Left ventricle myocardium inferior (tissue), 1 donor: Measurements from ENCODE around the gene SLC31A1. TPM values are rescaled to one million over a fixed set of nuclear protein-coding genes. Genes with fewer than 3 reads are reported as not detected.
A peak's percentile ranks its signal among the peaks of the same experiment; 100 is the strongest.

Experiments
- DNase-seq: peaks from one replicate; pipeline ENCODE4 v3.0.0-alpha.2; 2020
- H3K27ac ChIP-seq: fragments of 200-600 bp; replicated peaks from 2 replicates; pipeline ENCODE4 v1.8.0; 2021
- H3K27me3 ChIP-seq: fragments of 200-600 bp; 2 replicates; pipeline ENCODE4 v1.8.0; 2021; ENCODE audit warnings: low read depth
- H3K36me3 ChIP-seq: fragments of 200-600 bp; 2 replicates; pipeline ENCODE4 v1.8.0; 2021
- H3K4me1 ChIP-seq: fragments of 200-600 bp; 2 replicates; pipeline ENCODE4 v1.8.0; 2021
- H3K4me3 ChIP-seq: fragments of 200-600 bp; 2 replicates; pipeline ENCODE4 v1.8.0; 2021; ENCODE audit warnings: mild to moderate bottlenecking, moderate library complexity
- H3K9me3 ChIP-seq: fragments of 200-600 bp; replicated peaks from 2 replicates; pipeline ENCODE4 v1.8.0; 2021
- CTCF ChIP-seq: fragments of 200-600 bp; IDR thresholded peaks from 2 replicates; pipeline ENCODE4 v1.8.0; 2021; ENCODE audit warnings: antibody characterized with exemption, mild to moderate bottlenecking, borderline replicate concordance
- intact Hi-C: fragments of 100-400 bp; cut with micrococcal nuclease; formaldehyde crosslinking; loops from one replicate; pipeline ENCODE4 v1.11.0; 2022
- total RNA-seq: library from RNA; stranded (reverse); fragmentation: NEBNext Ultra II Directional; extraction: Animal tissue kit (Norgen Biotek cat#: 25700); gene quantifications from one replicate; pipeline ENCODE4 v1.2.1, GENCODE V29; 2021
- donor health status: DM: no; HTN: yes; CAD: no; lungs with severe emphysema.

The SLC31A1 gene
- total RNA-seq, 1 donor from 2014 or later = 12.6 TPM

- DNase-seq = no peak
- Histone ChIP-seq H3K4me1 (peaks cover 23% of the 10 kb centered on the region), H3K9me3 (no peaks in the 10 kb centered on the region), H3K4me3 (no peak overlapping the region), H3K36me3 (peaks cover 97% of the 10 kb centered on the region), H3K27me3 (no peaks in the 10 kb centered on the region), H3K27ac (peak overlapping the region; percentile 77)
- TF ChIP-seq CTCF = no peak
- intact Hi-C loops = no loop called here
Measured at GRCh38 chr9:113179839-113180238, 41.5 kb upstream of the SLC31A1 start.

GRCh38 chr9:113181165-113181564 lies 40.2 kb upstream of the SLC31A1 start:
- Histone ChIP-seq H3K9me3 (no peaks in the 10 kb centered on the region), H3K4me3 (no peak overlapping the region), H3K4me1 (peaks cover 23% of the 10 kb centered on the region), H3K36me3 (peaks cover 98% of the 10 kb centered on the region), H3K27ac (no peak overlapping the region), H3K27me3 (no peaks in the 10 kb centered on the region)
- DNase-seq = no peak
- intact Hi-C loops = no loop called here
- no peak for TF ChIP-seq CTCF

- Histone ChIP-seq H3K36me3 (peaks cover 97% of the 10 kb centered on the region), H3K4me1 (peaks cover 26% of the 10 kb centered on the region), H3K4me3 (no peak overlapping the region), H3K9me3 (no peaks in the 10 kb centered on the region), H3K27ac (no peak overlapping the region), H3K27me3 (no peaks in the 10 kb centered on the region)
- no peak for TF ChIP-seq CTCF
- no peak for DNase-seq
- intact Hi-C loops = no loop called here
Measured at GRCh38 chr9:113183956-113184488, 37.3 kb upstream of the SLC31A1 start.

DNA sequence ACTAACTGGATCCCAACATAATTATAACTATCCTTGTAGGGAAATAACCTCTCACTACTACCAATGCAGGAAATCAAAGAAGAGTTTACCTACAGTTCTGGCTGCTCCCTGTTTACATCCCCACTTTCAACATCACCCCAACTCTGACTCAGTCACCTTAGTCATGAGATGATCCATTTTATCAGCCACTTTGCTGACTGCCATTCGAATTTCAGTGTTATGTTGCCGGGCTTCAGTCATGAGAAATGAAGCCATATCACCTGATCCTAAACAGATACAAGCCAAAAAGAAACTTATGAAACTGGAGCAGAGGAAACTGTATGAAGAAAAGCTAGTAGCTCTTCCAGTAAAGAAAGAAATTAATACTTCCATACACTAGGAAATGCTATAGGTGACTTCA lies 36.8 kb upstream of the SLC31A1 start:
- no peak overlapping the region for H3K27ac ChIP-seq
- intact Hi-C loops = no loop called here
- DNase-seq = no peak

DNA sequence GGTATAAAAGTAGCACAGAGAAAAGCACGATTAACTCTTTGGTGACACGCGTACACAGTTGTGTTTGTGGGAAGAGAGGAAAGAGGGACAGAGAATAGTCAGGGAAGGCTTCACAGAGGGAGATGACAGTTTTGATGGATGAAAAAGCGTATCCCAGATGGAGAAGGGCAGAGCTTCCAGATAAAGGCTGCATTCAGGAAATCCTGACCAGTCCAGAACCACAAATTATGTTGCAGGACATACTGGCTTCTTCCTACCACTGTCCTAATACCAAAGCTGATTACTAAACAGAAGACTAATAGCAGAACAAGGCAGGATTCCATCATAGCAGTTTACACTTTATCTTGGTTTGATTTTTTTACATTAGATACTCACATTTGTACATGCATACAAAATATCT lies 36.1 kb upstream of the SLC31A1 start:
- H3K27me3 ChIP-seq = no peaks in the 10 kb centered on the region
- H3K9me3 ChIP-seq = no peaks in the 10 kb centered on the region
- intact Hi-C loops = no loop called here
- H3K4me1 ChIP-seq = peaks cover 17% of the 10 kb centered on the region
- TF ChIP-seq CTCF = no peak
- peaks cover 94% of the 10 kb centered on the region for H3K36me3 ChIP-seq
- no peak overlapping the region for H3K4me3 ChIP-seq
- DNase-seq = no peak
- no peak overlapping the region for H3K27ac ChIP-seq

More for the DNA sequence above, 36.8 kb upstream of the SLC31A1 start:
- peaks cover 93% of the 10 kb centered on the region for H3K36me3 ChIP-seq
- H3K4me3 ChIP-seq = no peak overlapping the region
- H3K4me1 ChIP-seq = peaks cover 23% of the 10 kb centered on the region
- no peak for TF ChIP-seq CTCF
- no peaks in the 10 kb centered on the region for H3K27me3 ChIP-seq
- H3K9me3 ChIP-seq = no peaks in the 10 kb centered on the region
